ENCODE data around the gene KATNAL2. TPM values are rescaled to one million over a fixed set of nuclear protein-coding genes. Genes with fewer than 3 reads are reported as not detected.
A peak's percentile ranks its signal among the peaks of the same experiment; 100 is the strongest.

The KATNAL2 gene
- polyA plus RNA-seq, 3 donors, result 0.35 to 0.36 TPM; not detected in 1

GRCh38 chr18:46920653-46921052, 3.3 kb downstream of the KATNAL2 start:
- Histone ChIP-seq H3K79me2 (ENCODE audit: insufficient read depth, low read length) (peaks cover 9% of the 10 kb centered on the region), H2AFZ (ENCODE audit: insufficient read depth, low read depth, low read length, poor library complexity, severe bottlenecking) (no peak overlapping the region), H3K4me1 (ENCODE audit: control insufficient read depth in 1 of 2, insufficient read depth in 2 of 2, low read length in 2 of 2) (peaks cover 18 to 22% of the 10 kb centered on the region in 2 donors), H3K27ac (ENCODE audit: low read depth in 1 of 2, low read length in 2 of 2) (no peak overlapping the region), H3K36me3 (replicated peaks in 1 of 2; ENCODE audit: control insufficient read depth in 1 of 2, insufficient read depth in 2 of 2, low read length in 2 of 2) (no peaks in the 10 kb centered on the region), H3K27me3 (ENCODE audit: control insufficient read depth in 2 of 2, insufficient read depth in 2 of 2, low read length in 2 of 2) (no peaks in the 10 kb centered on the region), H3K4me2 (replicated peaks; ENCODE audit: extremely low read depth, low read length, poor library complexity, severe bottlenecking) (no peak overlapping the region), H3K9me3 (replicated peaks in 1 of 2; ENCODE audit: control insufficient read depth in 1 of 2, insufficient read depth in 1 of 2, low read length in 2 of 2) (no peaks in the 10 kb centered on the region), H3K4me3 (replicated peaks in 1 of 3; ENCODE audit: low read depth in 2 of 3, low read length in 3 of 3) (no peak overlapping the region), H4K20me1 (ENCODE audit: insufficient read depth, low read length) (no peaks in the 10 kb centered on the region), H3K9ac (ENCODE audit: insufficient read depth, low read length, poor library complexity, severe bottlenecking) (no peak overlapping the region)
- H3K36me3 Mint-ChIP-seq, result no peaks in the 10 kb centered on the region
- H3K27me3 Mint-ChIP-seq (ENCODE audit: low read depth in 3 of 3), result peaks cover 0 to 10% (median 0%) of the 10 kb centered on the region in 3 donors
- H3K27ac Mint-ChIP-seq, result peak overlapping the region in 1 of 7 donors; percentile 63
- DNase-seq, result no peak
- H3K4me3 Mint-ChIP-seq, result no peak overlapping the region
- intact Hi-C loops (cut with micrococcal nuclease), result no loop called here
- WGBS (ENCODE audit: insufficient coverage), result no CpG with 5 or more reads among the region's 1 CpG
- H3K9me3 Mint-ChIP-seq, result peaks cover 3 to 12% (median 5%) of the 10 kb centered on the region in 7 donors
- TF ChIP-seq CTCF (IDR thresholded peaks at IDR 0.05), result no peak
- peaks cover 23% of the 10 kb centered on the region for H3K4me1 Mint-ChIP-seq

- intact Hi-C loops (cut with micrococcal nuclease), result no loop called here
- no peaks in the 10 kb centered on the region for H3K27me3 ChIP-seq (ENCODE audit: control insufficient read depth in 2 of 2, insufficient read depth in 2 of 2, low read length in 2 of 2)
- no peak overlapping the region for H3K9ac ChIP-seq (ENCODE audit: insufficient read depth, low read length, poor library complexity, severe bottlenecking)
- TF ChIP-seq CTCF (IDR thresholded peaks at IDR 0.05), result no peak
- Mint-ChIP-seq H3K4me1 (peaks cover 4% of the 10 kb centered on the region), H3K27me3 (ENCODE audit: low read depth in 3 of 3) (peaks cover 0 to 2% (median 0%) of the 10 kb centered on the region in 3 donors), H3K36me3 (no peaks in the 10 kb centered on the region), H3K27ac (no peak overlapping the region), H3K9me3 (peaks cover 0 to 5% (median 0%) of the 10 kb centered on the region in 7 donors), H3K4me3 (no peak overlapping the region)
- H3K36me3 ChIP-seq (replicated peaks in 1 of 2; ENCODE audit: control insufficient read depth in 1 of 2, insufficient read depth in 2 of 2, low read length in 2 of 2), result no peaks in the 10 kb centered on the region
- H3K79me2 ChIP-seq (ENCODE audit: insufficient read depth, low read length), result no peaks in the 10 kb centered on the region
- no peak overlapping the region for H3K4me3 ChIP-seq (replicated peaks in 1 of 3; ENCODE audit: low read depth in 2 of 3, low read length in 3 of 3)
- no peaks in the 10 kb centered on the region for H4K20me1 ChIP-seq (ENCODE audit: insufficient read depth, low read length)
- no peak overlapping the region for H3K4me2 ChIP-seq (replicated peaks; ENCODE audit: extremely low read depth, low read length, poor library complexity, severe bottlenecking)
- no peak overlapping the region for H2AFZ ChIP-seq (ENCODE audit: insufficient read depth, low read depth, low read length, poor library complexity, severe bottlenecking)
- no peak overlapping the region for H3K27ac ChIP-seq (ENCODE audit: low read depth in 1 of 2, low read length in 2 of 2)
- no peaks in the 10 kb centered on the region for H3K4me1 ChIP-seq (ENCODE audit: control insufficient read depth in 1 of 2, insufficient read depth in 2 of 2, low read length in 2 of 2)
- peaks cover 0 to 4% of the 10 kb centered on the region in 2 donors for H3K9me3 ChIP-seq (replicated peaks in 1 of 2; ENCODE audit: control insufficient read depth in 1 of 2, insufficient read depth in 1 of 2, low read length in 2 of 2)
- WGBS (ENCODE audit: insufficient coverage), result no CpG with 5 or more reads among the region's 1 CpG
- no peak for DNase-seq
Observed at GRCh38 chr18:46939337-46939963, 22.0 kb downstream of the KATNAL2 start.
